Loucy (cell line): ENCODE measurements around the gene RAP1GAP2.

Source experiments
- CTCF ChIP-seq: fragments of 200-600 bp; sonication (generic); conservative IDR thresholded peaks from 2 replicates; pipeline ENCODE4 v1.5.1; 2014; ENCODE audit warnings: mild to moderate bottlenecking, antibody characterized with exemption, low read length
- EZH2phosphoT487 ChIP-seq: fragments of 200-600 bp; IDR thresholded peaks from 2 replicates; pipeline ENCODE4 v1.6.1; 2018; ENCODE audit warnings: antibody characterized with exemption, mild to moderate bottlenecking, moderate library complexity, borderline replicate concordance

DNA sequence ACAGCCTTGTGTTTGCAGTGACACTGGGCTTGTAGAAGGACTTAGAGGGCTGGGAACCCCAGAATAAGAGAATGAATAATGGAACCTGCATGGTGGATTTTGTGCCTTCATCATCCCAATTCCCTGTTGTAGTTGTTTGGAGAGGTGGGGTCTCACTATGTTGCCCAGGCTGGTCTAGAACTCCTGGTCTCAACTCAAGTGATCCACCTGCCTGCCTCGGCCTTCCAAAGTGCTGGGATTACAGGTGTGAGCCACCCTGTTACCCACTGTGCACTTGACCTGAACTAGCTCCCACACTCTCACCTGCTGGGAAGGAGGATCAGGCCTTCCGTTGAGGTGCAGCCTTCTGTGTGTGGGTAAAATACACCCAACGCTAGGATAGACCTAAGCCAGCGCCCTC is 55.4 kb downstream of the RAP1GAP2 start:
- TF ChIP-seq CTCF (no peak), EZH2phosphoT487 (no peak)
